CD4-positive, CD25-positive, alpha-beta regulatory T cell (primary cell): ENCODE measurements around the gene VNN1. TPM values are rescaled to one million over a fixed set of nuclear protein-coding genes. Genes with fewer than 3 reads are reported as not detected.
"Not testable (repeated sequence)": the region's sequence is repeated elsewhere in the genome, so short reads cannot be mapped to it uniquely, and the experiment has no call there.

ENCODE experiments used
- ATAC-seq, 2 donors: fragments of 150-1000 bp; cut with Tn5 transposase; one replicate each; pipeline ENCODE4 v1.10.0; 2021; ENCODE audit warnings: low read depth in 2 of 2, moderate number of reproducible peaks in 2 of 2, moderate library complexity in 1 of 2
- DNase-seq, 3 donors: peaks; one replicate each; pipeline versions ENCODE4 v3.0.0 to v3.0.0-alpha.2; 2012 to 2022; ENCODE audit warnings: mixed read lengths in 1 of 3
- H3K27ac ChIP-seq: one replicate; pipeline ENCODE4 v1.7.0; 2013; ENCODE audit warnings: mild to moderate bottlenecking, low read length; ENCODE audit not compliant: insufficient read depth, poor library complexity, severe bottlenecking
- H3K27me3 ChIP-seq: one replicate; pipeline ENCODE4 v1.7.0; 2013; ENCODE audit warnings: low read length; ENCODE audit not compliant: control insufficient read depth, insufficient read depth
- H3K36me3 ChIP-seq: one replicate; pipeline ENCODE4 v1.7.0; 2013; ENCODE audit warnings: mild to moderate bottlenecking, low read length, moderate library complexity; ENCODE audit not compliant: control insufficient read depth, insufficient read depth
- H3K4me1 ChIP-seq: 2 replicates; pipeline ENCODE4 v1.7.0; 2013; ENCODE audit warnings: mild to moderate bottlenecking, low read length; ENCODE audit not compliant: insufficient read depth, control insufficient read depth, poor library complexity, severe bottlenecking
- H3K4me3 ChIP-seq: one replicate; pipeline ENCODE4 v1.7.0; 2013; ENCODE audit warnings: low read depth, mild to moderate bottlenecking, low read length, moderate library complexity
- H3K9me3 ChIP-seq, 2 experiments: 1 replicate in 1 of 2; 2 replicates in 1 of 2; pipeline ENCODE4 v1.7.0; 2013; ENCODE audit warnings: low read length in 2 of 2, mild to moderate bottlenecking in 1 of 2, moderate library complexity in 1 of 2; ENCODE audit not compliant: control insufficient read depth in 2 of 2
- H3K27ac Mint-ChIP-seq, 3 donors: one replicate each; pipeline ENCODE4 v1.8.0; 2020 to 2022; ENCODE audit warnings: mild to moderate bottlenecking in 3 of 3, mixed read lengths in 3 of 3, moderate library complexity in 2 of 3
- H3K27me3 Mint-ChIP-seq: one replicate; pipeline ENCODE4 v1.8.0; 2022; ENCODE audit warnings: mild to moderate bottlenecking, mixed read lengths
- H3K36me3 Mint-ChIP-seq: one replicate; pipeline ENCODE4 v1.8.0; 2020; ENCODE audit warnings: mixed read lengths
- H3K4me1 Mint-ChIP-seq, 4 donors: one replicate each; pipeline ENCODE4 v1.8.0; 2020 to 2022; ENCODE audit warnings: mixed read lengths in 4 of 4, mild to moderate bottlenecking in 1 of 4
- H3K4me3 Mint-ChIP-seq, 4 donors: one replicate each; pipeline ENCODE4 v1.8.0; 2020 to 2022; ENCODE audit warnings: mild to moderate bottlenecking in 4 of 4, mixed read lengths in 4 of 4, moderate library complexity in 3 of 4
- H3K9me3 Mint-ChIP-seq, 7 donors: one replicate each; pipeline ENCODE4 v1.8.0; 2020 to 2022; ENCODE audit warnings: mixed read lengths in 7 of 7, mild to moderate bottlenecking in 3 of 7, moderate library complexity in 2 of 7
- polyA plus RNA-seq, 4 donors: library from polyadenylated mRNA; unstranded; fragments of 300-500 nt; fragmentation: Illumina TruSeq; gene quantifications; one replicate each; pipeline ENCODE4 v1.2.3, GENCODE V29; 2021
- total RNA-seq: library from RNA; stranded (reverse); gene quantifications from one replicate; pipeline ENCODE4 v1.2.3, GENCODE V29; 2022

VNN1 gene
- total and polyA plus RNA-seq, 5 donors from 2014 or later: 0.07 TPM; not detected in 4

- no peak for ATAC-seq
- no peaks in the 10 kb centered on the region for H3K4me1 Mint-ChIP-seq
- H3K4me1 ChIP-seq: no peaks in the 10 kb centered on the region
Observed at GRCh38 chr6:132708002-132708401, 5.9 kb downstream of the VNN1 start.

GRCh38 chr6:132706756-132707155 is 7.1 kb downstream of the VNN1 start:
- not testable (repeated sequence) for H3K36me3 ChIP-seq, H3K4me1 ChIP-seq, H3K4me3 ChIP-seq, H3K27ac ChIP-seq, DNase-seq, H3K4me3 Mint-ChIP-seq, H3K4me1 Mint-ChIP-seq, H3K27me3 ChIP-seq, ATAC-seq, H3K36me3 Mint-ChIP-seq, H3K27ac Mint-ChIP-seq, H3K9me3 ChIP-seq
- Mint-ChIP-seq H3K9me3 (peaks cover 2 to 21% (median 8%) of the 10 kb centered on the region in 7 donors), H3K27me3 (peaks cover 23% of the 10 kb centered on the region)

More at GRCh38 chr6:132708002-132708401, 5.9 kb downstream of the VNN1 start:
- Histone ChIP-seq H3K4me3 (no peak overlapping the region), H3K27me3 (no peaks in the 10 kb centered on the region), H3K36me3 (no peaks in the 10 kb centered on the region), H3K9me3 (peaks cover 0 to 2% of the 10 kb centered on the region in 2 experiments), H3K27ac (no peak overlapping the region)
- no peak for DNase-seq
- Mint-ChIP-seq H3K9me3 (peaks cover 2 to 21% (median 6%) of the 10 kb centered on the region in 7 donors), H3K36me3 (no peaks in the 10 kb centered on the region), H3K27ac (no peak overlapping the region), H3K4me3 (no peak overlapping the region), H3K27me3 (peaks cover 31% of the 10 kb centered on the region)

GRCh38 chr6:132703936-132704335 is 9.9 kb downstream of the VNN1 start:
- no peak overlapping the region for H3K27ac Mint-ChIP-seq
- peaks cover 2 to 21% (median 8%) of the 10 kb centered on the region in 7 donors for H3K9me3 Mint-ChIP-seq
- Histone ChIP-seq H3K4me3 (no peak overlapping the region), H3K9me3 (peaks cover 0 to 2% of the 10 kb centered on the region in 2 experiments), H3K4me1 (no peaks in the 10 kb centered on the region), H3K27ac (no peak overlapping the region), H3K27me3 (no peaks in the 10 kb centered on the region), H3K36me3 (no peaks in the 10 kb centered on the region)
- H3K4me1 Mint-ChIP-seq: no peaks in the 10 kb centered on the region
- ATAC-seq (no peak), DNase-seq (no peak)
- no peak overlapping the region for H3K4me3 Mint-ChIP-seq
- peaks cover 21% of the 10 kb centered on the region for H3K27me3 Mint-ChIP-seq
- H3K36me3 Mint-ChIP-seq: no peaks in the 10 kb centered on the region

GRCh38 chr6:132698608-132699007 is 15.2 kb downstream of the VNN1 start:
- Histone ChIP-seq H3K9me3 (peaks cover 4 to 8% of the 10 kb centered on the region in 2 experiments), H3K27ac (no peak overlapping the region), H3K4me3 (no peak overlapping the region), H3K27me3 (no peaks in the 10 kb centered on the region), H3K36me3 (no peaks in the 10 kb centered on the region), H3K4me1 (no peaks in the 10 kb centered on the region)
- no peak for ATAC-seq
- Mint-ChIP-seq H3K27ac (no peak overlapping the region), H3K4me3 (no peak overlapping the region), H3K36me3 (no peaks in the 10 kb centered on the region), H3K27me3 (peaks cover 20% of the 10 kb centered on the region), H3K9me3 (peaks cover 0 to 19% (median 5%) of the 10 kb centered on the region in 7 donors), H3K4me1 (peaks cover 0 to 5% (median 0%) of the 10 kb centered on the region in 4 donors)
- peak in 1 of 3 donors; percentile 18 for DNase-seq

GRCh38 chr6:132695773-132696172 is 18.1 kb downstream of the VNN1 start:
- Mint-ChIP-seq H3K4me1 (peaks cover 0 to 5% (median 0%) of the 10 kb centered on the region in 4 donors), H3K27ac (no peak overlapping the region), H3K36me3 (no peaks in the 10 kb centered on the region), H3K27me3 (peaks cover 22% of the 10 kb centered on the region), H3K4me3 (no peak overlapping the region), H3K9me3 (peaks cover 0 to 16% (median 5%) of the 10 kb centered on the region in 7 donors)
- DNase-seq: no peak
- no peak for ATAC-seq
- H3K9me3 ChIP-seq: peaks cover 4 to 8% of the 10 kb centered on the region in 2 experiments
- no peaks in the 10 kb centered on the region for H3K4me1 ChIP-seq
- no peak overlapping the region for H3K27ac ChIP-seq
- H3K27me3 ChIP-seq: peaks cover 2% of the 10 kb centered on the region
- no peak overlapping the region for H3K4me3 ChIP-seq
- H3K36me3 ChIP-seq: no peaks in the 10 kb centered on the region

GRCh38 chr6:132693478-132693877 is 20.4 kb downstream of the VNN1 start:
- Mint-ChIP-seq H3K4me3 (no peak overlapping the region), H3K9me3 (peaks cover 0 to 16% (median 5%) of the 10 kb centered on the region in 7 donors), H3K27ac (no peak overlapping the region), H3K27me3 (peaks cover 39% of the 10 kb centered on the region), H3K4me1 (peaks cover 0 to under 1% (median 0%) of the 10 kb centered on the region in 4 donors), H3K36me3 (no peaks in the 10 kb centered on the region)
- no peak for ATAC-seq
- H3K27ac ChIP-seq: no peak overlapping the region
- H3K4me1 ChIP-seq: no peaks in the 10 kb centered on the region
- H3K27me3 ChIP-seq: peaks cover 2% of the 10 kb centered on the region
- H3K36me3 ChIP-seq: no peaks in the 10 kb centered on the region
- H3K4me3 ChIP-seq: no peak overlapping the region
- DNase-seq: no peak
- peaks cover 4 to 8% of the 10 kb centered on the region in 2 experiments for H3K9me3 ChIP-seq

- Mint-ChIP-seq H3K9me3 (peaks cover 0 to 6% (median 1%) of the 10 kb centered on the region in 7 donors), H3K4me1 (no peaks in the 10 kb centered on the region), H3K36me3 (no peaks in the 10 kb centered on the region), H3K27me3 (peaks cover 36% of the 10 kb centered on the region), H3K4me3 (no peak overlapping the region), H3K27ac (no peak overlapping the region)
- no peak overlapping the region for H3K27ac ChIP-seq
- DNase-seq (no peak), ATAC-seq (no peak)
- no peaks in the 10 kb centered on the region for H3K4me1 ChIP-seq
- no peaks in the 10 kb centered on the region for H3K36me3 ChIP-seq
- H3K4me3 ChIP-seq: no peak overlapping the region
- peaks cover 4% of the 10 kb centered on the region for H3K27me3 ChIP-seq
- no peaks in the 10 kb centered on the region for H3K9me3 ChIP-seq
Observed at GRCh38 chr6:132690678-132691077, 23.2 kb downstream of the VNN1 start.

GRCh38 chr6:132687306-132687705 is 26.5 kb downstream of the VNN1 start:
- Mint-ChIP-seq H3K27ac (no peak overlapping the region), H3K9me3 (peaks cover 0 to 2% (median 0%) of the 10 kb centered on the region in 7 donors)

More at GRCh38 chr6:132687306-132687705, 26.5 kb downstream of the VNN1 start:
- no peak for ATAC-seq
- Mint-ChIP-seq H3K27me3 (peaks cover 44% of the 10 kb centered on the region), H3K4me3 (no peak overlapping the region), H3K4me1 (no peaks in the 10 kb centered on the region), H3K36me3 (no peaks in the 10 kb centered on the region)
- no peaks in the 10 kb centered on the region for H3K9me3 ChIP-seq
- no peak for DNase-seq
- H3K4me3 ChIP-seq: no peak overlapping the region
- H3K27ac ChIP-seq: no peak overlapping the region
- H3K27me3 ChIP-seq: peaks cover 3% of the 10 kb centered on the region
- H3K36me3 ChIP-seq: no peaks in the 10 kb centered on the region
- no peaks in the 10 kb centered on the region for H3K4me1 ChIP-seq
